Stimulated activated CD4-positive, alpha-beta T cell treated with anti-CD3 and anti-CD28 coated beads, Interleukin-12 subunit alpha, Interleukin-12 subunit beta, amount 100 ng/mL, for 4 hours (primary cell): ENCODE measurements around the gene RALY.
A peak's percentile ranks its signal among the peaks of the same experiment; 100 is the strongest.
"Not testable (repeated sequence)": the region's sequence is repeated elsewhere in the genome, so short reads cannot be mapped to it uniquely, and the experiment has no call there.

Source experiments
- DNase-seq: peaks from one replicate; pipeline ENCODE4 v3.0.0-alpha.2; 2020

RALY gene

DNA sequence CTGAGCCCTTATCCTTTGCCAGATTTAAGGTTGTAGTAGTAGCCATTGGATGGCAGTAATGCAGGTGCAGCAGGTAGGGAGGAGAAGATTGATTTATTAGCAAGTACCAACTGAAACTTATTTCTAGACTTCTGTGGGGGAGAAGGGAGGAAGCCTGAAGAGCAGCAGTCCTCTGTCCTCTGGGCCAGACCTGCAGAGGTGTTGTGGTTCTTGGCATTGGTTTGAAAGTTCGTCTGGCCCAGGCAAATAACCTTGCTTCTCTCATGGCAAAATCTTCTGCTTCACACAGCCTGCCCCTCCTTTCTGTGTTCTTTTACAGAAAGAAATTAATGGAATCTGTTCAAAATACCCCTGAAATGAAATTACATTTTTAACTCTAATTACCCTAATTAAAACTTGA, 24.5 kb downstream of the RALY start:
- DNase-seq, result no peak

DNA sequence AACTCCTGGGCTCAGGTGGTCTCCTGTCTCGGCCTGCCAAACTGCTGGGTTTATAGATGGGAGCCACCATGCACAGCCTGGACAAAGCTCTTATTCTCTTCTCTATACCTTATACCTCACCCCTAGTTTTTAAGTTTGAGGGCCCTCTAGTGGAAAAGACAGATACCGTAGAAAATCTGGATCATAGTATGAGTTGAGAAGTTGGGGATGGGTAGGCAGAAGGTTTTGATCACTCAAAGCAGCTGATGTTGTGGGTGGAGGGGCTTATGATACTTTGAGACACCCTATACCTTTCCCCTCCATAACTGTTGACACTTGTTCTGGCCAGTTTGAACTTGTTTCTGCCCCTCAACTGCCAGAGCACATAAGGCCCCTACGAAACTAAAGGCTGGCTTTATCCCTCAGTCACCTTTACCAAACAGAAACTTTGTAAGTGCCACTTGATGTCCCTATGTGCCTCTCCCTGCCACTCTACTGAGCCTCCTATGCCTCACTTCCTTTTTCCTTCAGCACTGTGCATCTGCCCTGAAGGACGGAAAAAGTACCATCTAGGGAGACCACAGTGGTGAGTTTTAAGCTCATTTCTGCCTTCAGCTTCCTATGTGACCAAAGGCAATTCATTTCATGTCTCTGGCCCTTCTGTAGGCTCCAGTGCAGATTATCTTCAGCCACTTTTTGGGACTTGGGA, 28.6 kb downstream of the RALY start:
- DNase-seq, result no peak

DNA sequence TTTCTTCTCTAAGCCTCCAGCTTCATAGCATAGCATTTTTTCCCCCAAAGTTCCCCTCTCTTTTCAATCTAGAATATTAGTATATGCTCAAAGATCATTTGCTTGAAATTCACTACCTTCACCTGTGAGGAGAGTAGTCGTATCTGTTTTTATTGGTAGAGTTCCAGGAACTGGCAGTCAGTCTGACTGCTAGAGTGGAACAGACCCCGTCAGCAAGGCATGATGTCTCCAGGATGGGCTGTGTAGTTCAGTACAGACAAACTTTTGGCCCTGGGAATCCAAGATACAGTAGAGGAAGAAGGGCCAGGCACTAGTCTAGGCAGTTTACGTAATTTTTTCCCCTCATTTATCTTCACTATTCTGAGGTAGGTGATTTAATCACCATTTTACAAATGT, 29.1 kb downstream of the RALY start:
- no peak for DNase-seq

DNA sequence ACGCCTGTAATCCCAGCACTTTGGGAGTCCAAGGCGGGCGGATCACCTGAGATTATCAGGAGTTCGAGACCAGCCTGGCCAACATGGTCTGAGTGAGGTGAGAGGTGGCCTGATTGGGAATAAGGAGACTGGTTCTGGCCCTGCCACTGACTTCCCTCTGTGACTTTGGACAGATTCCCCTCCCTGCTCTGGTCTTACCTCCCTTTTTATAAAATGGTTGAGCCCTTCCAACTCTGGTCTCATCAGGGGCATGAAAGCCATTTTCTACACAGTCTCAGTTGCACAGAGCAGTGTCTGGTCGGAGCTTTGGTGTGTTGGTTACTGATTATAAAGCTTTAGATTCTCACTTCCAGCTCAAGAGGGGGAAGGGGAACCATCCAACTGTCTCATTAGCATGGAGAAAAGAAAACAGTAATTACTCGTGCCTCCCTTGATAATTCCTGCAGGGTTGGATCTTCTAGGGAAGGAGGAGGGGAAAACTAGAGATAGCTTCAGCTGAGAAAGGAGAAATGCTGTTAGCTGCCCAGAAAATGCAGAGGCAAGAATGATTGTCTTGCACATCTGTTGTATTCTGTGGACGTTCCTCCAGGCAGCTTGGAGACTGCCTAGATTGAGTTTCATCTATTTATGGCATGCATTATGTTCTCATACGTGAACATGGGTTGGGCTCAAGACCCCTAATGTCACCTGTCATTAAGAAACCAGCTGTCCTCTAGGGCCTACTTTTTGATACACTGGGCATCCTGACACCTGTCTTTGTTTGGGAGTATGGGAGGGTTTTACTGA, 30.4 kb downstream of the RALY start:
- DNase-seq, result no peak

DNA sequence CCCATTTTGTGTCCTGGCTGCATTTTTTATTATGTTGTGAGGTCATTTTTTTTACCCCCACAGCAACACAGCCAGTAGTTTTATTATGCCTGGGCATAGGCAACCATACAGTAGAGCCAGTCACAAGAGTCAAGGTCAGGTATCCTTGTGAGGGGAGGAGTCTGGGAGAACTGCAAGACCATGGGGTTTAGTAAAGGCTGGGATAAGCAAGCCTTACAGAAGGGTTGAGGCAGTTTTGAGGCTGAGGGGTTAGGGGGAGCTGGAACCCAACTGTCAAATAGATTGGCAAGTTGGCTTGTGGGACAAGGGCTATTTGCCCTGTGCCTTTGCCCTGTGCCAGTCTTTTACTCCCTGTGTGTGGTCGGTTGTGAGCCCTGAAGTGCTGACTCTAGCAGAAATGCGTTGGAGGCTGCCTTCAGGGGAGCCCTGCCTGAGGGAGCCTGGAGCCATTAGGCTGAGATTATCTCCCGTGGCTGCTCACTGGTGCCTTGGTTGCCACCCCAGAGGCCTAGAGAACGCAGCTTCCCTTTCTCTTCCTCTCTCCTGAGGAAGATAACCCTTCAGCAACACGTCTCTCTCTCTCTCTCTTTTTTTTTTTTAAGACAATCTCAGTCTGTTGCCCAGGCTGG, 31.1 kb downstream of the RALY start:
- no peak for DNase-seq

DNA sequence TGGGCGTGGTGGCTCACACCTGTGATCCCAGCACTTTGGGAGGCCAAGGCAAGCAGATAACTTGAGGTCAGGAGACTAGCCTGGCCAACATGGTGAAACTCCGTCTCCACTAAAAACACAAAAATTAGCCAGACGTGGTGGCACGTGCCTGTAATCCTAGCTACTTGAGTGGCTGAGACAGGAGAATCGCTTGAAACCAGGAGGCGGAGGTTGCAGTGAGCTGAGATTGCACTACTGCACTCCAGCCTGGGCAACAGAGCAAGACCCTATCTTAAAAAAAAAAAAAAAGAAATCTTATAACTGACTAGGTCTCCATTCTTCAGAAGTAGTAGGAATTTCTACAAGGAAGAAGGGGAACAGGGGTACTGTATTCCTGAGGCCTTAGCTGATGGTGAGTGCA, 34.3 kb downstream of the RALY start:
- not testable (repeated sequence) for DNase-seq

DNA sequence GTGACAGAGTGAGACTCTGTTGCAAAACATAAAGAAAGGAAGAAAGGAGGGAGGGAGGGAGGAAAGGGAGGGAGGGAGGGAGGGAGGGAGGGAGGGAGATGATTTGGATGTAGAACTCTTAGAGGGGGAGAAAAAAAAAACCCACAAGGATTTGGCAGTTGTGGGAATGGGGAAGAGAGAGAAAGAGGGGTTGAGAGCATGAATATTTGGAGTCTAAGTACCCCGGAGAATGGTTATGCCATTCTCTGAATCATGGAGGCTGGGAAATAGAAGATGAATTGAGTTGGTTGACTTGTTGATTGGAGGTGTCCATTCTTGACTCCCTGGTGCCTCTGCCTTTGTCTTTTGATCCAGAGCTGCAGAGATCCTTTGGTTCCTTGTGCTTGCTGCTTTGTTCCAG, 35.7 kb downstream of the RALY start:
- DNase-seq, result no peak

DNA sequence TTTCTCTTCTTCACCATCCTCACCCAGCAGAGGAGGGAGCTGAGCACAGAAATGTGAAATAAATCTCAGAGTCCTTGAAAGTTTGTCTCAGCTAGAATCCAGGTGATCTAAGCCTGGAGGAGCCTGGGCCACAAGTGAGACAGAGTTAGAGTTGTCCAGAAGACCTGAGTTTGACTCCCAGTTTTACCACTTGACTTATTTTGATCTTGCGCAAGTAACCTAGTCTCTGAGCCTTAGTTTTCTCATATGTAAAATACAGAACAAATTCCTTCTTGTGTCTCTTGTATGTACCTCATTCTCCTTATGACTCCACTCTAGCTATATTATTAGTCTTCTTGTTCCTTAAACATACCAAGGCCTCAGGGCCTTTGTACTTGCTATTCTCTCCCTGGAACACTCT, 36.7 kb downstream of the RALY start:
- no peak for DNase-seq

DNA sequence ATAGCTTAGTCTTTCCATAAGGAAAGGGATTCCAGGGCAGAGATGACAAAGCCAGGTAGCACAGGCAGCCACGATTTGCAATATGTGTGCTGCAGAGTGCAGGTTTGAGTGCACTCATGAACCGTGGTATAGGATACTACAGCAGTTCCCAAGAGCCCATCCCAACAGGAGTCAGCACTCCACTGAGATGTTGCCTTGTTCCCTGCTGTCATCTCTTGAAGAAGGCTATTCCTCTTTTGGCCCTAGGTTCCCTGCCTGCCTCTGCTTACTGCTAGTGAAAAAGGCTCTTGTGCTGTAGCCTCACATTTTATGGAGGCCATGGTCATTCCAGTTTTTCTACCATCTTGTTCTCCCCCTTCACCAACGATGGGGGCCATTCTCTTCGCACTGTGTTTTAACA, 40.2 kb downstream of the RALY start:
- no peak for DNase-seq

DNA sequence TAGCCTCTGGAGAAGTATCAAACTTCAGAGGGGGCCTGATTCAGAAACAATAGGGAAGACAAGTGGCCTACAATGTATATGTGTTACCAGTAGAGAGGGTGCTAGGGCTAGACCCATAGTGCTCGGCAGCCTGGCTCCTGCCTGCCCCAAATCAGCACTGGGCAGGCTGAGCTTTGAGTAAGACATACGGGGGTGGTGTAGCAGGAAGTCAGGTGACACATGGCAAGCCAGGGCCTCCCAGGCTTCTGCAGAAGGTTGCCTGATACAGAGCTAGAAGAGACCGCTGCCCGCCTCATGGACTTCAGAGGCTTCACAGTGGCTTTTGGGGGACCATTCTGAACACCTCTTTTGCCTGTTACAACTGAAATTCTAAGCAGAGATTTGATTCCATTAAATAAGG, 43.4 kb downstream of the RALY start:
- peak; percentile 48 for DNase-seq

DNA sequence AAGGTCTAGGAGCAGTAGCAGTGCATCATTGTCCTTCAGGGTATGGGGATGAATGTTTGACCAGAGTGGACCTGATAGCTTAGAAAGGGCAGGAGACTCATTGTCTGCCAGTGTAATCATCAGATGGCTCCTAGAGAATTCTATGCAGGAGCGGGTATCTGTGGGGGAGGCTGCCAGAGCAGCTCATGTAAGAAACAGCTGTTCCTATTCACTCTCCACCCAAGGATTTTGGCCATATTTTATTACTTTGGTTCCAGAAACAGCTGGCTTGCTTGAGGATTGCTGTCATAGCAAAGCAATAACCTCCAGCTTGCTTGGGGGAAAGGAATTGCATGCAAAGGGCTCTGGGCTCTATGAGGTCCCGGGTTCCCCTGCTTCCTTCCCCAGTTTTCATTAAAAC, 44.1 kb downstream of the RALY start:
- no peak for DNase-seq

DNA sequence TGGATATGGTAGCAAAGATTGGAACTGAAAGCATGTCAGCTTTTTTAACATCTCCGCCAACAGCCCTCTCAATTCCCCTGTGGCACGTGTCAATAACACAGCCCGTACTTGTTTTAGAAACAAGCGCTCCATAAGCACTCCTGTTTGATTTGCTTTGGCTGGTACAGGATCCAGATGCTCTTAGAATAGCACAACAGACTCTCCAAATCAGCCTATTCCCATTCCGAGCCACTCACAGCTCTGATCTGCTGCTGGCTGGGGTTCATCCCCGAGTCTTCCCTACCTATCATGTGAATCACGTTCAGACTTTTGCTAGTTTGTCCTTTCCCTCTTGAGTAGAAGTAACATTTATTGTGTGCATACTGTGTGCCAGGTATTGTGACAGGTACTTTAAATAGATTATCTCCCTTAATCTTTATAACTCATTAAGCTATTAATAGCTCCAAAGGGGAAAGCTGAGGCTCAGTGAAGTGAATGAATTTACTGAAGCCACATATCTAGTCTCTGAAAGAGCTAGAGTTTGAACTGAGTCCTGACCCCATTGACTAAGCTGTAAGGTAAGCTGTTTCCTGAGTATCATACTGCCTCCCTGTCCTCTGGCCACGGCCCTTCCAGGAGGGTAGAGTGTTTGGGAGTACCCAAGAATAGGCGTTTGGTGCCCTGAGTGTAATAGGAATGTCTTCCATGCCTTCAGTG, 46.7 kb downstream of the RALY start:
- no peak for DNase-seq

DNA sequence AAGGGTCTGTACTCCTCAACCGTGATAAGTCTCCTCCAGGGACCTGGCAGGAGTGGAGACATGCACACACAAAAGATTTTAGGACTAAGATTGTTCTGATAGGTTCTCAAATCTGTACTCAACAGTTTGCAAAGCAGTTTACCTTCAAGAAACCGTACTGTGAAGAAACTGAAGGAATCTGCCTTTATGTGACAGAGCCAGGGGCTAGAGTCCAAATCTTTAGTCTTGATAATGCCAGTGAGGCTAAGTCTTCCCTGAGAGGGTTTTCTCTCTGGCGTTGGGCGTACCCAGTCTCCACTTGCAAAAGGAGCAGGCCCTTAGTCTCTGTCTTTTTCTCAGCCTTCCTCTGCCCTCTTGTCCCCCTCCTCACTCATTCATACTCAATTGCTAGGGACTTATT, 47.5 kb downstream of the RALY start:
- no peak for DNase-seq

DNA sequence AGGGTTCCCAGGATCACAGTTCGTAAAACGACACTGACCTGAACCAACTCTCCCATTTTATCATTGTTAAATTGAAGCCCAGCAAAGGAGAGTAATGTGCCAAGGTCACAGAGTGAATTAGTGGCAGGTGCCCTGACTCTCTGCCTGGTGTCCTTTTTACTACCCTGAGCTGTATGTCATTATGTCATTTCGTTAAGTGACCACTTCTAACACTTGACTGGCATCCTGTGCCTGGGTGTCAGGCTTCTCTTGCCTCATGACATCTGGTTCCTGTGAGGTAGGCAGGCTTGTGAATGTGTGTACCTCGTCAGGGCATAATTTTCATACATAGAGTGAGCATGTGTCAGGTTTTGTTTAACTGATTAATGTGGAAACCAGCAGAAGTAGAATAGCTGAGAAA, 48.6 kb downstream of the RALY start:
- no peak for DNase-seq

DNA sequence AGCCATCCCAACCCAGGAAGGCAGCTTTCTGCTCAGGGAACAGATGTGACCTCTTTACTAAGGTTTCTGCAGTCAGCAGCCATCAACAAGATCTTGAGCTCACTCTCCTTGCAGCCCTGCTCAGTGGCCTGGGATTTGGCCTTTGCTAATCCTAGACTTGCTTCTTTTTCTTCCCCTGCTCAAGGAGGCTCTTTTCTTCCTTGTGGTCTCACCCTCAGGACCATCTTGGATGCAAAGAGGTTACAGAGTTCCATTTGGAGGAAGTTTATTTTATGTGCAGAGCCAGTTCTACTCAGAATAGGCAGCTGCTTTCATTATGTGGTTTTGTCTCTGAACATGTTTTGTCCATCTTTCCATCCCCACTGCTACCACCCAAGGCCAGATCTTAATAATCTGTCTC, 49.3 kb downstream of the RALY start:
- no peak for DNase-seq

DNA sequence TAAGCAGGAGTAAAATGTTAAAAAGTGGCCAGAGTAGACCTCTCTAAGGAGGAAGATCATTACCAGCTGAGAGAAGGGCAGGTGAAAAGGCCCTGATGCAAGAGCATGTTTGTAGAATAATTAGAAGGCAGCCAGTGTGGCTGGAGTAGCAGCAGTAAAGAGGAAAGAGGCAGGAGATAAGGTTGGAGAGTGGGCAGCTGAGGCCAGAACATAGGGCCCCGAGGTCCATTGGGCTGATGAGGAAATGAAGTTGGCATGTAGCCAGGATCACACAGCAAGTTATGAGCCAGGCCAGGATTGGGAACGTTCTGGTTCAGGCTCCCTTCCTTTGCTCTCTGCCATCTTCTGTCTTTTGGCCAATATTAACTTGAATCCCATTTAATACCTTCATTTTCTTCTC, 51.6 kb downstream of the RALY start:
- no peak for DNase-seq

DNA sequence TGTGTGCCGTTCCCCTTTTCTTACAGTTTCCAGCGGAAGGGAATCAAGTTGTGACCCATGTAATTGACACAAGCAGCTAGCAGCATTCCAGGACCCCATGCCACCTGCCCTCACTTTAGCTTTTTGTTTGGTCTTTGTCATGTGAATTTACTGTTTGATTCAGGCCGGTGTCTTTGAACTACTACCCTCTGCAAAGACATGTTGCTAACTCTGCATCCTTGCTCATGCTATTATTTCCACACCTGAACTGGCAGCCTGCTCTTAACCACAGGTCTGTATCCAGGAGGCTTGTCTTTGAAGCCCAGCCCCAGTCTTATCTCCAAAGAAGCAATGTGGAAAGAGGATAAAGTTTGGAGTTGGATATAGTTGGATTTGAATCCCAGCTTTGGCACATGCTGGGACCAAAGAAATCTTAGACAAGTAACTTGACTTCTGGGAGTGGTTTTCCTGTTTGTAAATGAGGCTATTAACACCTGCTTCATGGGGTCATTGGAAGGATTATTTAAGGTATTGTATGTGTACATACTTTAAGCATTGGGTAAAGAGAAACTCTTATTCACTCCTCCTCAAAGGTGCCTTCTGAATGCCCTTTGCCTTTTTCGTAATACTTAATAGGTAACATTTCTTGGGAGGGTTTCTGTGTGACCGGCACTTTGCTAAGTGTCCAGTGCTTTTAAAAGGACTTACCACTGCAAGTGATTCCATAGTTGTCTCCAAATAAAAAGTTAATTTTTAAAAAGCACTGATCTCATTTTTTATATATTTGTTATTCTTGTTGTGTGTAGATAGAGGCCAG, 52.4 kb downstream of the RALY start:
- DNase-seq, result no peak

DNA sequence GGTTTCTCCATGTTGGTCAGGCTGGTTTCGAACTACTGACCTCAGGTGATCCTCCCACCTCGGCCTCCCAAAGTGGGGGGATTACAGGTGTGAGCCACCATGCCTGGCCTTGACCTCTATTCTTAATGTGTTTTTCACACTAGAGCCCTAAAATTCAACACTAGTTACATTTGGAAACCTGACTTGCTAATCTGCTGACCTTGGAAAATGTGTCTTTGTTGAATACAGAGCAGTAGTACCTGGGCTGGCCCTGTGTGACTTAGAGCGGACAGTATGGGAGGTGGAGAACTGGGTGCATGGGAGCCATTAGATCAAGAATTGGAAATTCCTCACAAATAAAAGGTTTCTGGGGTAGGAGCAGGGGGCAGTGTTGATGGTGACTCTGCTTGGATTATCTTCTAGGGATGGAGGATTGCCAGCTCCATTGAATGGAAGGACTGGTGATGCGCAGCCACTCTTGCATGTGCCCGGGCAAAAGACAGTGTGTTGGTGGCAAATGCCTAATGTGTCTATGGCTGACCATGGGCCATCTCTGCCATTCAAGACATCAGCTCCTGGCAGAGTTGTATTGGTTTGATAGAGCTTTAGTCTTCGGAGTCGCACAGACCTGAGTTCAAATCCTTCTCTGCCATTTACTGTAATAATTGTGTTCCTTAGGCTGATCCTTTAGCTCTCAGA, 53.4 kb downstream of the RALY start:
- DNase-seq, result no peak

DNA sequence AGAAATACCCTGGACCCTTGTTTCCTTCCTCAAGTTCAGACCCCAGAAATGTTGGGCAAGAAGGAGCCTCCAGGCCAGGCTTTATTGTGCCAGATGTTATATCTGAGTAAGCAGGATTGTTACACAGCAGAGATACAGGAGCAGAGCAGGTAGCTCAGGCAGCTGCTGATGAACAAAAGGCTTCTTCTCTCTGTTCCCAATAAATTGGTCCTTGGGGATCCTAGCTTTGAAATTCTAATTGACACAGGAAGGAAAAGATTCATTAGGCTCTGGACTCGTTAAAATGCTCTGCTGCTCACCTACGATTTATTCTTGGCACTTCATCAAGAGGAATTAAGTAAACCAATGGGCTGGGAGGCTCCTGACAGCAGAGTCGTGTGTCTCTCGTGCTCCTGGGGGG, 54.2 kb downstream of the RALY start:
- DNase-seq, result no peak

DNA sequence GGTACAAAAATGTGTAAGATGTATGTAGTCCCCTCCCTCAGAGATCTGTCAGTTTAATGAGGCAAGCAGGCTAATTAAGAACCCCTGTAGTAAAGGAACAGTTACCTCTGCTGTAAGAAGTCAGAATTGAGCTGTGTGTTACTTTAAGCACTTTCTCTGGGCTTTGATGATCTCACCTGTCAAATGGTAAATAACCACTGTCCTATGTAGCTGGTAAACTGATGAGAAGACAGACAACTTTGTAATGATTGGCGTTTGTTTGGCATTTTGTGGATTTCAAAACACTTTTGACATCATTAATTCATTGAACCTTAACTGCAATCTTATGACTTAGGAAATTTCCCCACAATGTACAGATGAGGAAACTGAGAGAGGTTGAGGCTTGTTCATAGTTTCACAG, 55.7 kb downstream of the RALY start:
- no peak for DNase-seq

DNA sequence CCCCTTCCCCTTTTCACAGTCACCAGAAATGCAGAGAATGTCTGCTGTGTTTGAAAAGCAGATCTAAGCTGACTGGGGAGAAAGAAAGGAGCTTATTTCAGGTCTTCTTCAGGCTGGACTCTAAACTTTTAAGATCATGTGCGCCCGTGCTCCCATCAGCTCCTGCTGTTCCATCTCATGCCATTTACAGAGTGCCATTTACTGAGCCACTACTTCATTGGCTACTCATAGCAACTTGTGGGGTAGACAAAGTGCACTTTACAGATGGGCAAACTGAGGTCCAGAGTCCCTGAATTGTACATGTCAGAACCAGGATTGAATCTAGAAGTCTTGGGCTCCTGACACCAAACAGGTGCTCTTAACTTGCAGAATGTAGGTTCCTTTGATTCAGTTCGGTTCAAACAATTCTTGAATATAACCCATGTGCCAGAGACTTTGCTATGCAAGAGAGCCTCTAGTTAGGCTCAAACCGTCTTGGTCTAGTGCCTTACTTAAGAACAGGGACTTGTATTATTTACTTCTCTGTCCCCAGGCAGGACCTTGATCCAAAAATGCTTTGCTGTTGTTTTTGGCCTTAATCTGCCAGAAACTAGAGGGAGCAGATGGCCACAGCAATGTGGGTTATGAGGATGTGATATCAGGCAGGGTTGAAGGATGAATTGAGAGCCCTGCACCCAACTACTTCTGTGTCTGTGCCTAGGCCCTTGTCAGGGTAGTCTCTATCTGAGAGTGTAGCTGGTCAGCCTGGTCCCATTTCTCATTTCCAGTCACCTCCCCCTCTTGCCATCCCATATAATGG, 56.4 kb downstream of the RALY start:
- no peak for DNase-seq
